ENCODE data around the gene TMEM37. TPM values are rescaled to one million over a fixed set of nuclear protein-coding genes. Genes with fewer than 3 reads are reported as not detected.

TMEM37 gene
- total RNA-seq, 1 donor from 2014 or later: 0.51 TPM

DNA sequence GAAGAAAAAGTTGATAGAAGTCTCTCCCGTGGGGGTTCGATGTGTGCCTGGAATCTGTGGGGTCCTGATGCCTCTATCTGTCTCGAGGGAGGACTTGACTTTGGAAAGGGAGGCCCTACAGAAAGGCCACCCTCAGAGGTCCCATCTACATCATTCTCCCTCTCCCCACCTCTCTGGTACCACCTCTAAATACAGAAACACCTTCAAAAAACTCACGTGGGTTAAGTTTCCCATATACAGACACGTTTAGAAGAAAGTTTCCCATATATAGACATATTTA lies 5.3 kb upstream of the TMEM37 start:
- DNase-seq: no peak
- no peak overlapping the region for H3K27ac Mint-ChIP-seq
- H3K9me3 Mint-ChIP-seq: peaks cover 5% of the 10 kb centered on the region
- no peaks in the 10 kb centered on the region for H3K36me3 Mint-ChIP-seq (ENCODE audit: low read depth)
- peaks cover 11% of the 10 kb centered on the region for H3K4me1 Mint-ChIP-seq
- TF ChIP-seq, protein P1, sequence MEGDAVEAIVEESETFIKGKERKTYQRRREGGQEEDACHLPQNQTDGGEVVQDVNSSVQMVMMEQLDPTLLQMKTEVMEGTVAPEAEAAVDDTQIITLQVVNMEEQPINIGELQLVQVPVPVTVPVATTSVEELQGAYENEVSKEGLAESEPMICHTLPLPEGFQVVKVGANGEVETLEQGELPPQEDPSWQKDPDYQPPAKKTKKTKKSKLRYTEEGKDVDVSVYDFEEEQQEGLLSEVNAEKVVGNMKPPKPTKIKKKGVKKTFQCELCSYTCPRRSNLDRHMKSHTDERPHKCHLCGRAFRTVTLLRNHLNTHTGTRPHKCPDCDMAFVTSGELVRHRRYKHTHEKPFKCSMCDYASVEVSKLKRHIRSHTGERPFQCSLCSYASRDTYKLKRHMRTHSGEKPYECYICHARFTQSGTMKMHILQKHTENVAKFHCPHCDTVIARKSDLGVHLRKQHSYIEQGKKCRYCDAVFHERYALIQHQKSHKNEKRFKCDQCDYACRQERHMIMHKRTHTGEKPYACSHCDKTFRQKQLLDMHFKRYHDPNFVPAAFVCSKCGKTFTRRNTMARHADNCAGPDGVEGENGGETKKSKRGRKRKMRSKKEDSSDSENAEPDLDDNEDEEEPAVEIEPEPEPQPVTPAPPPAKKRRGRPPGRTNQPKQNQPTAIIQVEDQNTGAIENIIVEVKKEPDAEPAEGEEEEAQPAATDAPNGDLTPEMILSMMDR (IDR thresholded peaks at IDR 0.05): no peak
- ChIA-PET CTCF (no interaction called here), POLR2A (no interaction called here)
- intact Hi-C loops (cut with micrococcal nuclease): no loop called here
- ATAC-seq (ENCODE audit: low read depth): no peak
- H3K27me3 Mint-ChIP-seq: peaks cover 56% of the 10 kb centered on the region
- no peak overlapping the region for H3K4me3 Mint-ChIP-seq

DNA sequence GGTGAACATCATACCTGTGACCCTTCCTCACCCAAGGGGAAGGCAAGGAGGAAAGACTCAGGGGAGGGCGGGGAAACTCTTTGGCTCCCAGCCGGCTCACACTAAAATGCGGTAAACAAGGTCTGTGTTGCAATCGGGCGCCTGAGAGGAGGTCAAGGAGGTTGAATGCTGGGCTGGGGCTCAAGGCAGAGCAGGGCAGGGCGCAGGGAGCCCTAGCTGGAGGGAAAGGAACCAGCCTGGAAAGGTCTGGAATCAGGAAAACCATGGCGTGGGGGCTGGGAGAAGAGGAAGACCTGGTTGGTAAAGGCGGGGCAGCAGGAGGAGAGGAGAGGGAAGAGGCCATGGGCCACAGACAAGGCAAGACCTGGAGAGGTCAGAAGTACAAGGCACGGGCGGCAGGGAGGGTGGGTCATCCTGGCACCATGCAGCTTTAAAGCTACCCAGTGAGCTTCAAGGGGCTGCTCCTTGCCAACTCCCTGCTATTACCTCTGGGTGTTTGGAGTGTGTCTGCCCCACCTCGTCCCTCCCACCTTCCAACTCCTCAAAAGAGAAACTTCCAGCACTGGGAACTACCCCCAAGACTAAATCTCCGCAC lies 4.8 kb upstream of the TMEM37 start:
- no peak for ATAC-seq (ENCODE audit: low read depth)
- POLR2A ChIA-PET: no interaction called here

DNA sequence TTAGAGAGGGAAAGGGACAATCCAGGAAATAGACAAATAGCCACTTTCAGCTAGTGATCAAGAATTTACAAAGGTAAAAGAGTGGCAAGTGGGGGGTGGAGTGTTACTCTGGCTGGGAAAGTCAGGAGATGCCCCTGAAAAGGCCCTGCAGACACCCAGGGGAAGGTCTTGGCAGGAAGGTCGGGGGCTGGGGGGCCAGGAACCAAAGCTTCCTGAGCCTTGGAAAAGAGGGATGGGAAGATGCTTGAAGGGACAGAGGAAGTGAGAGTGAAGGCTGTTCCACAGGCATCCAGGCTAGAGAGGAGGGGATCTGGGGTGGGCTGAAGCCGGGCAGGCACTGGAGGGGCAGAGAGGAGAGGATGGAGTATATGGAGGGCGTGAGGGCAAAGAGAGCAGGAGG lies 3.9 kb upstream of the TMEM37 start:
- H3K27me3 Mint-ChIP-seq: peaks cover 54% of the 10 kb centered on the region
- intact Hi-C loops (cut with micrococcal nuclease): no loop called here
- H3K4me3 Mint-ChIP-seq: no peak overlapping the region
- ChIA-PET CTCF (no interaction called here), POLR2A (no interaction called here)
- no peak overlapping the region for H3K27ac Mint-ChIP-seq
- no peaks in the 10 kb centered on the region for H3K9me3 Mint-ChIP-seq
- peaks cover 19% of the 10 kb centered on the region for H3K4me1 Mint-ChIP-seq
- H3K36me3 Mint-ChIP-seq (ENCODE audit: low read depth): no peaks in the 10 kb centered on the region
- TF ChIP-seq, protein P1 (IDR thresholded peaks at IDR 0.05): no peak
- ATAC-seq (ENCODE audit: low read depth) (no peak), DNase-seq (no peak)

More for the DNA sequence above, 4.8 kb upstream of the TMEM37 start:
- Mint-ChIP-seq H3K36me3 (ENCODE audit: low read depth) (no peaks in the 10 kb centered on the region), H3K27me3 (peaks cover 52% of the 10 kb centered on the region), H3K4me1 (peaks cover 11% of the 10 kb centered on the region), H3K27ac (no peak overlapping the region), H3K4me3 (no peak overlapping the region), H3K9me3 (peaks cover under 1% of the 10 kb centered on the region)
- no peak for DNase-seq
- CTCF ChIA-PET: no interaction called here
- intact Hi-C loops (cut with micrococcal nuclease): no loop called here
- TF ChIP-seq, protein P1 (IDR thresholded peaks at IDR 0.05): no peak

DNA sequence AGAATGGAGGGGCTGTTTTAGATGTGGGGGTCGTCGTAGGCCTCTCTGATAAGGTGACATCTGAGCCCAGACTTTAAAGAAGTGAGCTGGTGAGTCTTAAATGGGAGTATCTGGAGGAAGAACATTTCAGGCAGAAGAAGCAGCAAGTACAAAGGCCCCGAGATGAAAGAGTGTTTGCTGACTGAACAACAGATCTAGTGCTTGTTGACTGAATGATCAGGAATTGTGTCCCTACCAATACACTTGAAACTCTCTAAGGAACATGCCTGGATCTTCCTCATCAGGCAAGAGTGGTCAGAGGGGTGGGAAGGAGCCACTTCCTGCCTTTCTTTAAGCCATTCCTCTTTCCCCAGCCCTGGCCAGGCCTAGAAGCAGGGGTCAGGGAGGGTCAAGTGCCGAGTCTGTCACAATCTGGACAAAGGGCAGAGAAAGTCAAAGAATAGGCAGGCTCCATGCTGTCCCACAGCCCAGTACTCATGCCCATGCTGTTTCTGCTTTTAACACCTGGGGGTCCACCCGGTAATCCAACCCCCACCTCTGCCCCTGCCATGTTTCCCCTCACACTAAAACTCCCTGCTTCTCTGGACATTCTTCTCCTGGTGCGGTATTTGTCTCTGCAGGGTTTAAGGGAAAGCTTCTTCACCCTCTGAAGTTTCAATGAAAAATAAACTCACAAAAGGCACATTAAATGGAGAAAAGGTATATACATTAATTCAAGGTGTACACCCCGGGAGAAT lies 3.0 kb upstream of the TMEM37 start:
- Mint-ChIP-seq H3K4me1 (peaks cover 19% of the 10 kb centered on the region), H3K36me3 (ENCODE audit: low read depth) (no peaks in the 10 kb centered on the region), H3K27ac (no peak overlapping the region), H3K4me3 (no peak overlapping the region), H3K9me3 (no peaks in the 10 kb centered on the region), H3K27me3 (peaks cover 57% of the 10 kb centered on the region)
- intact Hi-C loops (cut with micrococcal nuclease): no loop called here
- TF ChIP-seq, protein P1 (IDR thresholded peaks at IDR 0.05): no peak
- ChIA-PET POLR2A (no interaction called here), CTCF (no interaction called here)
- ATAC-seq (ENCODE audit: low read depth) (no peak), DNase-seq (no peak)

DNA sequence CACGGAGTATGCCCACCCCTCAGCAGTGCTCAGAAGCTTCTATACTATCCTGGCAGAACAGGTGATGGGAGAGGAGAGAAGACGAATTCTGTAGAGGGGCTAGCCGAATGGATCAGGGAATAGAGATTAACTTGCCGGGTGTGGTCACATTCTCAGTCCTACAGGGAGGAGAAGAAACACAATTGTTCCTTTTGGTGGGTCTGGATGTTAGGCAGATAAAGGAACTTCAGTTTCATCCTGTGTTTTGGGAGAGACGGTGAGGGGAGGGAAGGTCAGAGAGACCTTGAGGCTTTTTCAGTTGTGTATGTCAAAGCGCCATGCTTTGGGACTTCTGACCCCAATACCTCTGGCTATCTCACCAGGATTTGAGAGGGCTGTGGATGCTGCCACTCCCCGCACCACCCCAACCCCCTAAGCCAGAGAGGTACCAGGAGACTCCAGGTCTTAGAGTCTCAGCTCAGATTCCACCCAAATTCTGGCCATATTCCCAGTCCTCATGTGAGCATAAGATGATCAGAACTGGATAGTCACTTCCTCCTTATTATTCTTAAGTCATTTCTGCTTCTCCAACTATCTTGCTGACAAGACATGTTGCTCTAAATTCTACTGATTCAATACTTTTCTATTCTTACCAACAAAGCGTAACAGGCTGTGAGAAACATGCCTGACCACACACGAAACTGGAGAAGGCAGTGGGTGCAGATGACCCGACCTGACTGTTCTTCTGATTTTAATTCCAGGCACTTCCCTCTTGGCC lies 2.3 kb upstream of the TMEM37 start:
- no peak for DNase-seq
- no peak for ATAC-seq (ENCODE audit: low read depth)
- intact Hi-C loops (cut with micrococcal nuclease): no loop called here
- Mint-ChIP-seq H3K4me3 (no peak overlapping the region), H3K27me3 (peaks cover 51% of the 10 kb centered on the region), H3K27ac (no peak overlapping the region), H3K9me3 (no peaks in the 10 kb centered on the region), H3K36me3 (ENCODE audit: low read depth) (no peaks in the 10 kb centered on the region), H3K4me1 (peaks cover 19% of the 10 kb centered on the region)
- CTCF ChIA-PET: no interaction called here
- TF ChIP-seq, protein P1 (IDR thresholded peaks at IDR 0.05): no peak
- POLR2A ChIA-PET: no interaction called here

Measured in activated B cell treated with CpG ODN at 0.5 μM for 24 hours (primary cell).